ENCODE data around the gene LAD1.

Gene LAD1

GRCh38 chr1:201347498-201348210, 51.5 kb downstream of the LAD1 start:
- DNase-seq (ENCODE audit: low read depth): no peak

GRCh38 chr1:201346987-201347386, 52.1 kb downstream of the LAD1 start:
- DNase-seq (ENCODE audit: low read depth): no peak

GRCh38 chr1:201346337-201346939, 52.7 kb downstream of the LAD1 start:
- peak; percentile 11 for DNase-seq (ENCODE audit: low read depth)

- DNase-seq (ENCODE audit: low read depth): no peak
Measured at GRCh38 chr1:201345081-201345355, 54.1 kb downstream of the LAD1 start.

- DNase-seq (ENCODE audit: low read depth): no peak
Measured at GRCh38 chr1:201344206-201345080, 54.7 kb downstream of the LAD1 start.

GRCh38 chr1:201341377-201341776, 57.7 kb downstream of the LAD1 start:
- no peak for DNase-seq (ENCODE audit: low read depth)

- DNase-seq (ENCODE audit: low read depth): no peak
Measured at GRCh38 chr1:201336711-201337450, 62.2 kb downstream of the LAD1 start.

- no peak for DNase-seq (ENCODE audit: low read depth)
Measured at GRCh38 chr1:201335901-201336300, 63.2 kb downstream of the LAD1 start.

- no peak for DNase-seq (ENCODE audit: low read depth)
Measured at GRCh38 chr1:201335174-201335870, 63.8 kb downstream of the LAD1 start.

GRCh38 chr1:201334325-201335173, 64.6 kb downstream of the LAD1 start:
- no peak for DNase-seq (ENCODE audit: low read depth)

- DNase-seq (ENCODE audit: low read depth): no peak
Measured at GRCh38 chr1:201332616-201333335, 66.3 kb downstream of the LAD1 start.

- no peak for DNase-seq (ENCODE audit: low read depth)
Measured at GRCh38 chr1:201332021-201332420, 67.1 kb downstream of the LAD1 start.

GRCh38 chr1:201331166-201331565, 68.0 kb downstream of the LAD1 start:
- DNase-seq (ENCODE audit: low read depth): no peak
